Measurements from ENCODE around the gene IL12A. TPM values are rescaled to one million over a fixed set of nuclear protein-coding genes. Genes with fewer than 3 reads are reported as not detected.

IL12A gene
- total RNA-seq, 1 donor from 2014 or later: 7.8 TPM

- peaks cover 4% of the 10 kb centered on the region for H3K27me3 Mint-ChIP-seq
- ATAC-seq (ENCODE audit: low read depth) (peak; percentile 54), DNase-seq (no peak)
- H3K9me3 Mint-ChIP-seq: no peaks in the 10 kb centered on the region
- no peaks in the 10 kb centered on the region for H3K36me3 Mint-ChIP-seq (ENCODE audit: low read depth)
- POLR2A ChIA-PET: interaction anchor here (1.8 kb wide), 1 partner anchor 25 kb away, joined by 6 read pairs; no protein-coding TSS in a partner anchor
- H3K4me1 Mint-ChIP-seq: peaks cover 20% of the 10 kb centered on the region
- peak overlapping the region; percentile 43 for H3K27ac Mint-ChIP-seq
- no peak overlapping the region for H3K4me3 Mint-ChIP-seq
- TF ChIP-seq CTCF (IDR thresholded peaks at IDR 0.05): no peak
- intact Hi-C loops (cut with micrococcal nuclease): no loop called here
- CTCF ChIA-PET: no interaction called here
Observed at GRCh38 chr3:159948429-159949144, 40.0 kb upstream of the IL12A start.

GRCh38 chr3:159950156-159950898 lies 38.3 kb upstream of the IL12A start:
- H3K4me1 Mint-ChIP-seq: peaks cover 20% of the 10 kb centered on the region
- H3K36me3 Mint-ChIP-seq (ENCODE audit: low read depth): no peaks in the 10 kb centered on the region
- no peak overlapping the region for H3K27ac Mint-ChIP-seq
- intact Hi-C loops (cut with micrococcal nuclease): no loop called here
- ChIA-PET CTCF (interaction anchor here (1.4 kb wide), 1 partner anchor 9 kb away, joined by 3 read pairs; no protein-coding TSS in a partner anchor), POLR2A (interaction anchor here (0.6 kb wide), 2 partner anchors 10 to 199 kb away, joined by 3 read pairs; no protein-coding TSS in a partner anchor)
- no peaks in the 10 kb centered on the region for H3K9me3 Mint-ChIP-seq
- TF ChIP-seq CTCF (IDR thresholded peaks at IDR 0.05): no peak
- H3K4me3 Mint-ChIP-seq: no peak overlapping the region
- DNase-seq (no peak), ATAC-seq (ENCODE audit: low read depth) (peak; percentile 34)
- peaks cover 4% of the 10 kb centered on the region for H3K27me3 Mint-ChIP-seq

- Mint-ChIP-seq H3K9me3 (no peaks in the 10 kb centered on the region), H3K27me3 (peaks cover 4% of the 10 kb centered on the region), H3K4me3 (no peak overlapping the region), H3K36me3 (ENCODE audit: low read depth) (no peaks in the 10 kb centered on the region), H3K4me1 (peaks cover 20% of the 10 kb centered on the region), H3K27ac (no peak overlapping the region)
- POLR2A ChIA-PET: no interaction called here
- no peak for ATAC-seq (ENCODE audit: low read depth)
- DNase-seq: no peak
- intact Hi-C loops (cut with micrococcal nuclease): no loop called here
- TF ChIP-seq CTCF (IDR thresholded peaks at IDR 0.05): no peak
- CTCF ChIA-PET: interaction anchor here (1.4 kb wide), 1 partner anchor 10 kb away, joined by 3 read pairs; no protein-coding TSS in a partner anchor
Observed at GRCh38 chr3:159951540-159951939, 37.1 kb upstream of the IL12A start.

DNA sequence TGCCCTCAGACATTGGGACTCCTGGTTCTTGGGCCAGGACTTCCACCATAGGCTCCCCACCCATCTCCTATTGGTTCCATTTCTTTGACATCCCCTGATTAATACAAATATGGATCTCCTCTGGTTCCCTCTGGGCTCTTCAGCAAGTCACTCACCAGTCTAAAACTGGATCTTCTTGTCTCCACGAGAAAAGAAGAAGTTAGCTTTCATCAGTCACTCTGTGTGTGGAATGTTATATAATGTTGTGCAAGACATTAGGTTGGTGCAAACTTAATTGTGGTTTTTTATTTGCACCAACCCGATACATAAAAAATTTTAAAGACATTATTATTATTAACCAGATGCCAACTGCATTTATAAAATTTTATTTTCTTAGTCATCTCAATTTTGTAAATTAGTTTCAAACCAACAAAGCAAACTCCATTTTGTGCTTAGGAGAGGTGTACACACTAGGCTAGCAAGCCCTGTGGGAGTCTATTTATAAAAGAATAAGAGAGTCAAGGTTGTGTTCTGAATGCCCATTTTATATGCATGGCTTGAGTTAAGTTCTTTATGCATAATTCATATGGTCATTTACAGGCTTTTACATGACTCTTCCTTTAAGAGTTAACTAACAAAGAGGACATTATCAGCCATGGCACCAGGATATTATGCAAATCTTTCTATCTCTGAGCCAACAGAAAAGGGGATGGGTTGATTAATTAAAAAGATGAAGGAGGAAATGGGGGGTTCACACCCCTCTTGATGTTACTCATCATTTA lies 35.1 kb upstream of the IL12A start:
- Mint-ChIP-seq H3K9me3 (peaks cover 3% of the 10 kb centered on the region), H3K4me3 (no peak overlapping the region), H3K4me1 (peaks cover 14% of the 10 kb centered on the region), H3K27me3 (peaks cover 4% of the 10 kb centered on the region), H3K27ac (no peak overlapping the region), H3K36me3 (ENCODE audit: low read depth) (no peaks in the 10 kb centered on the region)
- ChIA-PET POLR2A (no interaction called here), CTCF (no interaction called here)
- TF ChIP-seq CTCF (IDR thresholded peaks at IDR 0.05): no peak
- intact Hi-C loops (cut with micrococcal nuclease): no loop called here
- no peak for ATAC-seq (ENCODE audit: low read depth)
- DNase-seq: no peak

Measured in activated B cell treated with CpG ODN at 0.5 μM for 24 hours (primary cell).